DND-41 (cell line): ENCODE results near the gene CT55.

ENCODE experiments used
- CTCF ChIP-seq: IDR thresholded peaks from 2 replicates; pipeline ENCODE4 v1.5.1; 2012; ENCODE audit warnings: borderline replicate concordance, low read length, moderate library complexity, mild to moderate bottlenecking; ENCODE audit not compliant: poor library complexity, severe bottlenecking; ENCODE audit errors: extremely low read depth
- EZH2 ChIP-seq: IDR thresholded peaks from 3 replicates; pipeline ENCODE4 v1.6.1; 2012; ENCODE audit warnings: borderline replicate concordance, low read depth, mild to moderate bottlenecking, moderate library complexity, low read length, inconsistent platforms; ENCODE audit not compliant: severe bottlenecking

GRCh38 chrX:135114392-135114791 lies 56.8 kb downstream of the CT55 start:
- TF ChIP-seq CTCF (no peak), EZH2 (no peak)
